GM19351 (cell line): ENCODE data around the gene LCN15.
"Not testable (repeated sequence)": the region's sequence is repeated elsewhere in the genome, so short reads cannot be mapped to it uniquely, and the experiment has no call there.

Experiments
- ATAC-seq: cut with Tn5 transposase; IDR thresholded peaks from one replicate; pipeline ENCODE4 v1.9.1; 2021; ENCODE audit warnings: mild to moderate bottlenecking, moderate library complexity; ENCODE audit not compliant: unreplicated experiment

The LCN15 gene

DNA sequence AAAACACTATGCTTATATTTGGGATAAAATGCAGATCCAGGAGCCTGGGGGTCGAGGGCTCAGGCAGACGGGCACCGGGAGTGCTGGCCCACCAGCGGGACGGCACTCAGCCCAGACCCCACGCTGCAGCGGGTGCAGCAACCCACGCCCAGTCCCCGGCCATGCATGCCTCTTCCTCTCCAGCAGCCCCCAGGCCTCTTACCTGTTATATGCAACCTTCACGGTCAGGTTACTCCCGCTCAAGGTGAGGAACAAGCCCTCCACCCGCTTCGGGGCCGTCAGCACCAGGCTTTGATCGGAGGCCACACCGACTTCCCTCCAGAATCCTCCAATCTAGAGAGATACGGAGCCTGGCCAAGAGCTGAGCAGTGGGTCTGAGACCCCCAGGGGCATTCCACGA, 7.5 kb downstream of the LCN15 start:
- no peak for ATAC-seq

DNA sequence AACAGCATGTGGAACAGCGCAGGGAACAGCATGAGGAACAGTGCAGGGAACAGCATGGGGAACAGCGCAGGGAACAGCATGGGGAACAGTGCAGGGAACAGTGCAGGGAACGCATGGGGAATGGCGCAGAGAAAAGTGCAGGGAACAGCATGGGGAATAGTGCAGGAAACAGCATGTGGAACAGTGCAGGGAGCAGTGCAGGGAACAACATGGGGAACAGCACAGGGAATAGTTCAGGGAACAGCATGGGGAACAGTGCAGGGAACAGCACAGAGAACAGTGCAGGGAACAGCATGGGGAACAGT, 8.2 kb downstream of the LCN15 start:
- ATAC-seq, result no peak

GRCh38 chr9:136755302-136756133, 8.8 kb downstream of the LCN15 start:
- ATAC-seq, result not testable (repeated sequence)

DNA sequence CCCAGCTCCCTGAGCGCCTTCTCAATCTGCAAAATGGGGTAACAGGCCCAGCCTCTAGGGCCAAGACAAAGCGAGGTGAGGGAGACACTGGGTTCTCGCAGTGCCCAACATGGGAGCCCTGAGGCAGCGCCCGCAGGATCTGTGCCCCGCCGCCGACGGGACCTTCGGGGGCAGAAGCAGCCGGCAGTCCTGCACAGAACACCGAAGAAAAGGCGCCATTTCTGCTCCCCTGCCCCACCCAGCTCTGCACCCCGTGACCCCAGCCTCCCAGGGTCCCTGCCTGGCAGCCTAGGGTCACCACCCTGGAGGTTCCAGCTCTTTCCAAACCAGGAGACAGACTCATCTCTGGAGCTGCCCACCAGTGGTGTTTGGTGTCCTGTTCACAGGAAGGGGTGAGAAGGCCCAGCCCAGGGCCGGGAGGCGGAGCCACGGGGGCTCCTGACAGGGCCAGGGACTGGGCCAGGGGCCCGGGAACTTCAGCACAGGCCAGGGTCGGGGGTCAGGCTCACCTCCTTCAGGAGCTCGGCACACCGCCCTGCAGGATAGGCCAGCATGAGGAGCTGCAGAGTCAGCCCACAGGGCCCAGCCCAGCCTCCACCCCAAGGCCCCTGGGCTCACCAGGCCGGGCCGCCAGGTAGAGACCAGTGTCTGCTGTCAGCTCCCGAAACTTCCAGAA, 9.6 kb downstream of the LCN15 start:
- ATAC-seq, result no peak

DNA sequence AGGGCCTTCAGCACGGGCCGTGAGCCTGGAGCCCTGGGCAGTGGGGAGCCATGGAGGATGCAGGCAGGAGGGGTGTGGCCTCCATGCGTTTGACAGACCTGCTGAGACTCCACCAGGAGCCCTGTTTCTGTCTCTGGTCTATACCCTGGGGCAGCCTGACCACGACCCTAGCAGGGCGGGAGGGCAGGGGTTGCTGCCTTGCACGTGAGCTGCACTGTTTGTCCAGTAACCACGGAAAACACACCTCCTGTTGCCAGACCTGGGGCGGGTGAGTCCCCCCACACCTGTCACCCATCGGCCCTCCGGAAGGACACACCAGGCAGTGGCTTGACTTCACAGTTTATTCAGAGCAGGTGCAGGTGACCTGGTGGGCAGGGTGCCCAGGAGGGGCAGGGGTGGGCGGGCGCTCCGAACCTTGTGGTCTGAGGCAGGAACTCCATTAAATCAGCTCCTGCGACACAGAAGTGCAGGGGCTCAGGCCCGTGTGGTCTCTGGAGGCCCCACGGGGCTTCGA, 10.2 kb downstream of the LCN15 start:
- ATAC-seq, result no peak

DNA sequence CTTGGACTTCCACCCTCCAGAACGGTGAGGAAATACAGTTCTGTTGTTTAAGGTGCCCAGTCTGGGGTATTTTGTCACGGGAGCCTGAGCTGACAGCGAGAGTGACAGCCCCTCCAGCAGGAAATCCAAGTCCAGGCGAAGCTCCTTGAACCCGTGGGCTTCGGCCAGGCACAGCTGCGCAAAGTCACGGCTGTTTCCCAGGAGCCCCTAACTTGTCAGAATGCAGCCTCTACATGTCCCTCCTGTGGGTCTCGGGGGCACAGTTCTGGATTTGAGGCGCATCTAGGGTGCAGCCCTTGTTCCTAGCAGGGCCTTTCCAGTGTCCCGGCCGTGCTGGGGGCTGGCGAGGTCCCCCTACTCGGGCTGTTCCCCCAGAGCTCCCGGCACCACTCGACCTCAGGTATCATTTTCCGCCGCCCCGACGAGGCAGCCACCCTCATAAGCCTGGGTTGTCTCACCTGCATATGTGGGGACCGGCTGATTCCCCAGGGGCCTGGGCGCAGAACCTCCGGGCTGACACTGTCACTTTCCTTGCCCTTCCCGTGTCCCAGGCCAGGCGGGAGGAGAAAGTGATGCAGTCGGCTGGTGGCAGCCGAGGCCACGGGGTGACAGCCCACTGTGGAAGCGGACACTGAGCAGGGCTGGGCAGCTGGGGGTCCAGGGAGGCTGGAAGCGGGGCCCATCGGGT, 10.8 kb downstream of the LCN15 start:
- ATAC-seq, result no peak

GRCh38 chr9:136751814-136752213, 12.5 kb downstream of the LCN15 start:
- ATAC-seq, result no peak

GRCh38 chr9:136751244-136751643, 13.1 kb downstream of the LCN15 start:
- ATAC-seq, result no peak

GRCh38 chr9:136750526-136750925, 13.8 kb downstream of the LCN15 start:
- no peak for ATAC-seq

DNA sequence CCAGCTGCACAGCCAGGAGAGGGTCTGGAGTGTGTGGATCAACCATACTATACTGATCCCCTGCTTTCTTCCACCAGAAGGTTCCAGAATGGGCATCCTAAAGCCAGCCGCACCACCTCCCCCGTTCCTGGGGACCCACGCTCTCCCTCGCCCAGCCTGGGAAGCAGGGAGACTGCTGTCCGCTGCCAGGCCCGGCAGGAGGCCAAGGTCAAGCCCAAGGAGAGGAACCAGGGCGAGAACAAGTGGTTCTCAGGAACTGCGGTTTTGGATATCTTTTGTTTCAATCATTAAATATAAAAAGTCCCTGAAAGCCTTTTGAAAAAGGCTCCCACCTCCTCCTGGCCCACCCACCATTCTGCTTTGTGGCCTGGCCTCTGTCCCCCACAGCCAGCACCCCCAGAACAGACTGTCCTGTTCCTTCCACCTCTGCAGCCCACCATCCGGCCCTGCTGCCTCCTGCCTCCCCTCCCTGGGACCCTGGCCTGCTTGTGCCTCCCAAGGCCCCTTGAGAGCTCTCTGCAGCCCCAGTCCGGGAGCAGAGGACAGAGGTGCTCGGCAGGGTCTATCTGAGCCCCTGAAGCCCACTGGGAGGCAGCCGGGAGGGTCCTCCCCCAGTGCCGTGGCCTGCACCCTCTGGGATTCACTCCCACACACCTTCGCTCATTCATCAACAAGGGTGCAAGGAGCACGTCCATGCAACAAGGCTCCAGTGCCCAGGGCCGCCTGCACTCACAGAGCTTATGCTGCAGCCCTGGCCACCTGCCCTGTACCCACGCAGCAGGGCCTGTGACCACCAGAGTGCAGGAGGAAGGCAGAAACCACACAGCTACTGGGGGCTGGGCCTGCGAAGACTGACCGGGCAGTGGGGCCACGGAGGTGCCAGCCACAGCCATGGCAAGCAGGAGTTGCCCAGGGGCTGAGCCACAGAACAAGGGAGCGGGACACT, 15.4 kb downstream of the LCN15 start:
- ATAC-seq, result no peak

- no peak for ATAC-seq
These were observed 16.1 kb downstream of the LCN15 start, which contains the start of gene LCN6 for GRCh38 chr9:136748201-136748600. Gene LCN6, minus strand, starts transcription at chr9:136748525. Its CDS starts 42 bp downstream, at chr9:136748483.

GRCh38 chr9:136747161-136748060, 16.9 kb downstream of the LCN15 start:
- ATAC-seq, result no peak

- ATAC-seq, result no peak
These were observed 17.7 kb downstream of the LCN15 start for GRCh38 chr9:136746621-136747020.

GRCh38 chr9:136746155-136746490, 18.2 kb downstream of the LCN15 start:
- no peak for ATAC-seq

GRCh38 chr9:136745389-136746154, 18.7 kb downstream of the LCN15 start:
- ATAC-seq, result no peak

DNA sequence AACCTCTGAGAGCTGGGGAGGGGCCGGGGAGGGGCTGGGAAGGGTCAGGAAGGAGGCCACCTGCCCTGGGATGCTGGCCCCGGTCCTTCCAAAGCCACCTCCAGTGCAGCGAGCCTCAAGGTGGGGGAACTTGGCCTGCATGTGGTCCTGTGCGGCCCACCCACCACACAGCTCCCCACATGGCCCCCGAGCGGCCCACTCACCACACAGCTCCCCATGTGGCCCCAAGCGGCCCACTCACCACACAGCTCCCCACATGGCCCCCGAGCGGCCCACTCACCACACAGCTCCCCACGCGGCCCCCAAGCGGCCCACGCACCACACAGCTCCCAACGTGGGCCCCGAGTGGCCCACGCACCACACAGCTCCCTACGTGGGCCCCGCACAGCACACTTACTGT, 19.5 kb downstream of the LCN15 start:
- ATAC-seq, result no peak

GRCh38 chr9:136743639-136744211, 20.6 kb downstream of the LCN15 start:
- no peak for ATAC-seq

GRCh38 chr9:136742591-136743391, 21.5 kb downstream of the LCN15 start, which contains the start of gene LCN10:
Gene LCN10, minus strand, starts transcription at chr9:136742940. Its CDS starts 37 bp downstream, at chr9:136742903.
- no peak for ATAC-seq
